LNCaP clone FGC (cell line): ENCODE results near the gene ZNF860.

Experiments used
- DNase-seq: peaks from one replicate; pipeline ENCODE4 v3.0.0-alpha.2; 2011; ENCODE audit warnings: low read depth
- H3K4me3 ChIP-seq: 2 replicates; pipeline ENCODE4 v1.5.1; 2011; ENCODE audit warnings: mild to moderate bottlenecking, low read depth, low read length, control low read depth
- CTCF ChIP-seq: IDR thresholded peaks from 2 replicates; pipeline ENCODE4 v1.5.1; 2012; ENCODE audit warnings: mild to moderate bottlenecking; ENCODE audit not compliant: control insufficient read depth, insufficient read depth; ENCODE audit errors: extremely low read depth

Gene ZNF860

GRCh38 chr3:31942446-31942845 is 39.1 kb upstream of the ZNF860 start:
- no peak overlapping the region for H3K4me3 ChIP-seq
- TF ChIP-seq CTCF = no peak
- no peak for DNase-seq

GRCh38 chr3:31943041-31943440 is 38.5 kb upstream of the ZNF860 start:
- no peak overlapping the region for H3K4me3 ChIP-seq
- no peak for TF ChIP-seq CTCF
- DNase-seq = no peak

GRCh38 chr3:31945738-31946052 is 35.9 kb upstream of the ZNF860 start:
- no peak overlapping the region for H3K4me3 ChIP-seq
- DNase-seq = no peak
- no peak for TF ChIP-seq CTCF

- H3K4me3 ChIP-seq = no peak overlapping the region
- DNase-seq = no peak
- TF ChIP-seq CTCF = no peak
Measured at GRCh38 chr3:31946484-31947081, 35.0 kb upstream of the ZNF860 start.

- TF ChIP-seq CTCF = no peak
- DNase-seq = no peak
- H3K4me3 ChIP-seq = no peak overlapping the region
Measured at GRCh38 chr3:31947162-31947561, 34.4 kb upstream of the ZNF860 start.

GRCh38 chr3:31947671-31948091 is 33.9 kb upstream of the ZNF860 start:
- no peak overlapping the region for H3K4me3 ChIP-seq
- no peak for TF ChIP-seq CTCF
- no peak for DNase-seq

- no peak for DNase-seq
- no peak for TF ChIP-seq CTCF
- H3K4me3 ChIP-seq = no peak overlapping the region
Measured at GRCh38 chr3:31948280-31948679, 33.3 kb upstream of the ZNF860 start.
